A549 treated with ZK216348 at 1 μM for 4 hours (cell line): ENCODE measurements around the gene ZKSCAN3. TPM values are rescaled to one million over a fixed set of nuclear protein-coding genes. Genes with fewer than 3 reads are reported as not detected.

Source experiments
- total RNA-seq: library from RNA; stranded (reverse); fragments of 200-300 nt; extraction: Qiagen RNA extraction; gene quantifications from 5 replicates; pipeline ENCODE4 v1.2.3, GENCODE V29; 2022; ENCODE audit warnings: low read depth

The ZKSCAN3 gene
- 1.7 to 2.2 TPM (median 2.0 TPM) in 5 replicates for total RNA-seq

GRCh38 chr6:28349892-28350737 is at the start of gene ZKSCAN3:
TSS of gene ZKSCAN3 (plus strand) at chr6:28349947. CDS start at chr6:28359587, 9,640 bp downstream.

DNA sequence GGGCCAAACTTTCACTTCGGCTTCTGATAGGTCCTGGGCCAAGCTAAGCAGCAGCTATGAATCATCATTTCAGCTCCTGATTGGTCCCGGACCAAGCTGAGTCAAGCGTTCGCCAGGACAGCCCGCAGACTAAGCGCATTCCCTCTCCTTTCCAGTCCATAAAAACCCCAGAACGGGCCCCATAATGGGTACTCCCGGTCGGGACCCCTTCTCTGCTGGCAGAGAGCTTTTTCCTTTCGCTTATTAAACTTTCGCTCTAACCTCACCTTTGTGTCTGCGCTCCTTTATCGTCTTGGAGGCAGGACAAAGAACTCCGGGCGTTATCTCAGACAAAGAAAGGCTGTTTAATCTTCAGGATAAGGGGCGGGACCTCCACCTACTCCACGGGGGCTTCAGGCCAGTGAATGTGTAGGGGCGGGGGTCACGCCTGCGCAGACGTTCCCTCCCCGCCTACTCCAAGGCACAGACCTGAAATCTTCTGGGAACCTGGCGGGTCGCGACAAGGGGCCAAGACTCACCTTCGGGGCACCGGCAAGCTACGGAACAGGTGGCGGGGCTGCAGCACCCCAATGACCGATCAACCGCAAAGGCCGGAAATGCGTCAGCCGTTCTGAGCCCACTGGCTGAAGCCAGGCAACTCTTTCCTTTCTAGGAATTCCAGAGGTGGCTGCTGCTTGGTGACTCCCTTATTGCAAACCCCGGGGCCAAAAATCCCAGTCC is 14.0 kb upstream of the ZKSCAN3 start, which contains the start of gene ZSCAN31:
Gene ZSCAN31, minus strand, starts transcription at position 585 of the 720 bp plus-strand sequence. CDS start 6,465 bp downstream, outside the sequence.

GRCh38 chr6:28399350-28400121 is 49.8 kb downstream of the ZKSCAN3 start, which contains the start of gene ZSCAN12:
TSS of gene ZSCAN12 (minus strand) at chr6:28399747. CDS start at chr6:28398405, 1,342 bp downstream.

Other genes starting within 250 kb of the ZKSCAN3 start
- gene ZSCAN16, start 225.3 kb upstream of the ZKSCAN3 start, total RNA-seq: 3.7 to 5.1 TPM (median 4.6 TPM) in 5 replicates
- 2.1 to 6.3 TPM (median 4.7 TPM) in 5 replicates for gene ZKSCAN8, start 208.1 kb upstream of the ZKSCAN3 start, total RNA-seq
- gene ZSCAN9, start 124.7 kb upstream of the ZKSCAN3 start, total RNA-seq: 5.4 to 8.8 TPM (median 7.6 TPM) in 5 replicates
- gene ZKSCAN4, start 97.7 kb upstream of the ZKSCAN3 start, total RNA-seq: 2.2 to 3.0 TPM (median 2.5 TPM) in 5 replicates
- gene NKAPL, start 90.7 kb upstream of the ZKSCAN3 start, total RNA-seq: not detected in 5 replicates
- 4.2 to 6.9 TPM (median 5.0 TPM) in 5 replicates for gene ZSCAN26, start 82.8 kb upstream of the ZKSCAN3 start, total RNA-seq
- 3.8 to 6.1 TPM (median 5.0 TPM) in 5 replicates for gene PGBD1, start 68.4 kb upstream of the ZKSCAN3 start, total RNA-seq
- 1.6 to 2.4 TPM (median 1.8 TPM) in 5 replicates for gene ZSCAN31, start 13.8 kb upstream of the ZKSCAN3 start, total RNA-seq
- 1.3 to 2.1 TPM (median 1.7 TPM) in 5 replicates for gene ZSCAN12, start 49.8 kb downstream of the ZKSCAN3 start, total RNA-seq
- gene ZSCAN23, start 93.5 kb downstream of the ZKSCAN3 start, total RNA-seq: not detected in 5 replicates
- not detected in 5 replicates for gene GPX6, start 165.8 kb downstream of the ZKSCAN3 start, total RNA-seq
- not detected in 5 replicates for gene GPX5, start 175.9 kb downstream of the ZKSCAN3 start, total RNA-seq